Measurements from ENCODE around the gene OCA2. TPM values are rescaled to one million over a fixed set of nuclear protein-coding genes. Genes with fewer than 3 reads are reported as not detected.

The OCA2 gene
- total RNA-seq, 2 experiments from 2014 or later: not detected

- CTCF ChIA-PET (ENCODE audit: unreplicated experiment): no interaction called here
- intact Hi-C loops (cut with micrococcal nuclease; ENCODE audit: unreplicated experiment): no loop called here
- Histone ChIP-seq H3K4me2 (ENCODE audit: low read length) (no peak overlapping the region), H3K9me2 (ENCODE audit: insufficient read depth, low read length) (no peaks in the 10 kb centered on the region), H3K79me2 (ENCODE audit: insufficient read depth, low read depth, low read length) (no peaks in the 10 kb centered on the region), H2AFZ (ENCODE audit: low read length) (no peak overlapping the region), H4K20me1 (ENCODE audit: insufficient read depth, low read length) (no peaks in the 10 kb centered on the region), H3K4me1 (ENCODE audit: insufficient read depth, low read length, poor library complexity, severe bottlenecking) (no peaks in the 10 kb centered on the region), H3K9me3 (ENCODE audit: low read length) (no peaks in the 10 kb centered on the region), H3K27ac (ENCODE audit: low read depth, low read length, poor library complexity, severe bottlenecking) (no peak overlapping the region), H3K4me3 (ENCODE audit: low read depth, low read length, poor library complexity, severe bottlenecking) (no peak overlapping the region), H3K36me3 (ENCODE audit: insufficient read depth, low read length) (peaks cover 75% of the 10 kb centered on the region)
- no TSS peak for BruUV-seq (replicated peaks)
- no peak for DNase-seq (ENCODE audit: low spot score)
- TF ChIP-seq EZH2phosphoT487 (IDR thresholded peaks at IDR 0.05; ENCODE audit: borderline replicate concordance, low read depth, low read length): no peak
- TF ChIP-seq CTCF (conservative IDR thresholded peaks at IDR 0.05; ENCODE audit: low read length): no peak
- POLR2A ChIA-PET: no interaction called here
Observed at GRCh38 chr15:28116521-28117431, 17.7 kb upstream of the OCA2 start.

GRCh38 chr15:28115871-28116270, 16.8 kb upstream of the OCA2 start:
- POLR2A ChIA-PET: no interaction called here
- intact Hi-C loops (cut with micrococcal nuclease; ENCODE audit: unreplicated experiment): no loop called here

More at GRCh38 chr15:28115871-28116270, 16.8 kb upstream of the OCA2 start:
- Histone ChIP-seq H3K27ac (ENCODE audit: low read depth, low read length, poor library complexity, severe bottlenecking) (no peak overlapping the region), H3K4me3 (ENCODE audit: low read depth, low read length, poor library complexity, severe bottlenecking) (no peak overlapping the region), H4K20me1 (ENCODE audit: insufficient read depth, low read length) (no peaks in the 10 kb centered on the region), H3K79me2 (ENCODE audit: insufficient read depth, low read depth, low read length) (no peaks in the 10 kb centered on the region), H2AFZ (ENCODE audit: low read length) (no peak overlapping the region), H3K4me1 (ENCODE audit: insufficient read depth, low read length, poor library complexity, severe bottlenecking) (no peaks in the 10 kb centered on the region), H3K36me3 (ENCODE audit: insufficient read depth, low read length) (peaks cover 78% of the 10 kb centered on the region), H3K9me3 (ENCODE audit: low read length) (no peaks in the 10 kb centered on the region), H3K9me2 (ENCODE audit: insufficient read depth, low read length) (no peaks in the 10 kb centered on the region), H3K4me2 (ENCODE audit: low read length) (no peak overlapping the region)
- no peak for DNase-seq (ENCODE audit: low spot score)
- TF ChIP-seq EZH2phosphoT487 (IDR thresholded peaks at IDR 0.05; ENCODE audit: borderline replicate concordance, low read depth, low read length) (no peak), CTCF (conservative IDR thresholded peaks at IDR 0.05; ENCODE audit: low read length) (no peak)
- no TSS peak for BruUV-seq (replicated peaks)
- CTCF ChIA-PET (ENCODE audit: unreplicated experiment): no interaction called here
